ENCODE measurements around the gene PSORS1C2.
A peak's percentile ranks its signal among the peaks of the same experiment; 100 is the strongest.

PSORS1C2 gene

GRCh38 chr6:31114541-31114878 is 24.4 kb downstream of the PSORS1C2 start, which contains the start of gene PSORS1C1:
Gene PSORS1C1, plus strand, starts transcription at chr6:31114800. Its CDS starts 14,833 bp downstream, at chr6:31129633.
- DNase-seq (ENCODE audit: low read depth): peak; percentile 95

DNA sequence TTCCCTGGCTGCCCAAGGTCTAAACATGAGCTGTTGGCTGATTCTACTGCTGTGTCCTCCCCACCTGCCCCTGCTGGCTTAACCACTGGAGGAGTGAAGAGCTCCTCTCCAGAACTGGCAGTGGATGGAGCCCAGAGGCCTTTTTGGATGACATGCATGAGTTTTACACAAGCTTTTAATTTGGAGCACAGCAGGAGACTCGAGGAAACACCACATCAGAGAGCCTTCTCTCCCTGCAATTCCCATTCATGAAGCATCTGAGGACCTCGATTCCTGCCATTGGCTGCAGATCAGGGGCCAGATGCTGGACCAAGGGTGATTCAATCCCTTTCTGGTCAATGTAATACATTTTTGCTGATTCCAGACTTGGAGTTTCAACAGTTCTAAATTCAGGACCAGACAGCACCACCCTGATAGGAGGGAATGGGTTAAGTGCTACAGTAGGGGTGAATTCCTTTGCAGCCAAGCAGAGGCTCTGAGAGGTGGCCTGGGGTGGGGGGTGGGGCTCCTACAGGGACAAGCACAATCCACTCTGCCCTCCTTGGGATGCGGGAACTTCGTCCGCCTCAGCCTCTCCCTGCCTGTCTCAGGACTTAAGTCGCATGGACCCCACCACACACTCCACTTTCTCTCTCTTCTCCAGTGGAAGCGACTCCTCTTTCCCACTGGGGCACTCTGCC is 24.9 kb downstream of the PSORS1C2 start:
- peak; percentile 93 for DNase-seq (ENCODE audit: low read depth)

GRCh38 chr6:31112478-31112877 is 26.4 kb downstream of the PSORS1C2 start, which contains the start of gene C6orf15:
Gene C6orf15, minus strand, starts transcription at chr6:31112575. Its CDS starts 20 bp downstream, at chr6:31112555.
- DNase-seq (ENCODE audit: low read depth): no peak

- no peak for DNase-seq (ENCODE audit: low read depth)
These were observed 27.2 kb downstream of the PSORS1C2 start for GRCh38 chr6:31111712-31112111.

GRCh38 chr6:31110825-31111582 is 27.9 kb downstream of the PSORS1C2 start:
- no peak for DNase-seq (ENCODE audit: low read depth)

DNA sequence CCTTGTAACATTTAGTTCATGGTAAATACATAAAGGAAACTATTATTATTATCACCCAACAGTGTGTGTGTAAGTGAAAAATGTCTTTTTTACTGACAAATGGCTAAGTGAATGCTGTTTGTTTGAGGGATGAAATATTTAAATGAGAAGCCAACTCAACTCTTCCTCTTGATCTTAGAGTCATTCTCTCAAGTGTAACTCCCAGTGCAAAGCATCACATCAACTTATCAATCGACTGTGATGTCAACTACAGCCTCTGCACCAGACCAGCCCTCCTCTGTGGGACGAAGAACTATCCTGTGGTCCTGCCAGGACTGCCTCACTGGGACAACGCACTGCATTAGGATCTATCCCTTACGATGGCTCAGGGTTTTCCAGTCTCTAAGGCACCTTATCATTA is 31.8 kb downstream of the PSORS1C2 start:
- DNase-seq (ENCODE audit: low read depth): no peak

DNA sequence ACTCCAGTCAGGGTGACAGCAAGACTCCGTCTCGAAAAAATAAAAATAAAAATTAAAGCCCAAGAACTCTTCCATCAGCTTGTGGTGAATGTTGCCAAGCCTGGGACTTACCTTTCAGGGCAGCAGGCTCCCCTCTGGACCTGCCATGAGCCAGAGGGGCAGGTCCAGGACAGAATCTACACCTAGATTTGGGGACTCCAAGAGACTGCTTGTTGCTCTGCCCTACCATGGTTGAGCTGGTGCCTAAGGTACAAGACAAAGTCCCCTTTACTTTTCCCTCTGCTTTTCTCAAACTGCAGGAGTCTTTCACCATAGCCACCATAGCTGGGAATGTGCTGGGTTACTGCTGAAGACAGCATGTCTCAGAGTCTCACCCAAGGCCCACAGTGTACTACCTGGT is 35.7 kb downstream of the PSORS1C2 start:
- no peak for DNase-seq (ENCODE audit: low read depth)

GRCh38 chr6:31098449-31098938 is 40.4 kb downstream of the PSORS1C2 start:
- no peak for DNase-seq (ENCODE audit: low read depth)

DNA sequence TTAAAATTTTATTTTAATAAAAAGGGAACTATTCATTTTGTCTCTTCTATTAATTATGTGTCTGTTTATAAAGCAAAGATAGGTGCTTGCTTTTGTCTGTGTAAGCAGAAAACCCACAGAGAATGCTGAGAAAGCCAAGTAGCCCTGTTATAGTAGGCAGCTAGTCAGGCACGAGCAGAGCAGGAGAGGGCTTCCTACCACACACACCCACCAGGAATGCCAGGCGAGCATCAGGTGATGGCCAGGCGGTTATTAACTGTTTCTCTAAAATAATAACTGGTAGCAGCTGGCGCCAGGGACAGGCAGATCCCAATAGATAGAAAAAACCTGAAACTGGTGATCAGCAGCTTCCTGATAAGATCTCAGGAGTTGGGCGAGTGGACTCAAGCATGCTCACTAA is 42.2 kb downstream of the PSORS1C2 start:
- DNase-seq (ENCODE audit: low read depth): no peak

DNA sequence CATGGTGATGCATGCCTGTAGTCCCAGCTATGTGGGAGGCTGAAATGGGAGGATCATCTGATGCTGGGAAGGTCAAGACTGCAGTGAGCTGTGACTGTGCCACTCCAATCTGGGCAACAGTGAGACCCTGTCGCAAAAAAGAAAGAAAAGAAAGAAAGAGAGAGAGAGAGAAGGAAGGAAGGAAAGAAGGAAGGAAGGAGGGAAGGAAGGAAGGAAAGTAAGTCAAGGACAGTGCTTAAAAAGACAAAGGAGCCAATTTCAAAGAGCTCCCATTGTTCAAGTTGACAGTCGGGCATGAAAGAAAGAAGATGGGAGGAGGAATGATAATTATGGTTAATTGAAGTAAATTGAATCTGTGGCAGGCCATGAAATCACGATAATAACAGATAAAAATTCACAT is 42.7 kb downstream of the PSORS1C2 start:
- DNase-seq (ENCODE audit: low read depth): no peak

DNA sequence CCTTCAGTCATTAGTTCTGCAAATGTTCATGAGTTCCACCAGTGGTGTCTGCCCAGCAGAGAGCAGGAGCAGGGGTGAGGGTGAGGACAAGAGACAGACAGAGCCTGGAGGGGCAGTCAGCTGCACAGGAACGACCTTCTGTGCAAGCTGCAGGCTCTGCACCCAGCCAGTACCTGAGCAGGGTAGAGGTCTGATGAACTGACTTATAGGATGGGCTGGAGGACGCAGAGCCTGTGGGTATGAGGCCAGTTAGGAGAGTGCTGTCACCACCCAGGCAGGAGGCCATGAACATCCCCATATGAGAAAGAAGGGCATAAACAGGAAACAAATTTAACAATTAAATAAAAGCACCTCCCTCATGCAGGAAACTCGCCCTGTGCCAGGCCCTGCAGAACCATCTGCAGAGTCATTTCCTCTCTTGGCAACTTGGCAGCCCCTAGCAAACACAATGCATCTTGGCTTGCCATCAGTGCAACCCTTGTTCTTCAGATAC is 44.4 kb downstream of the PSORS1C2 start:
- no peak for DNase-seq (ENCODE audit: low read depth)

DNA sequence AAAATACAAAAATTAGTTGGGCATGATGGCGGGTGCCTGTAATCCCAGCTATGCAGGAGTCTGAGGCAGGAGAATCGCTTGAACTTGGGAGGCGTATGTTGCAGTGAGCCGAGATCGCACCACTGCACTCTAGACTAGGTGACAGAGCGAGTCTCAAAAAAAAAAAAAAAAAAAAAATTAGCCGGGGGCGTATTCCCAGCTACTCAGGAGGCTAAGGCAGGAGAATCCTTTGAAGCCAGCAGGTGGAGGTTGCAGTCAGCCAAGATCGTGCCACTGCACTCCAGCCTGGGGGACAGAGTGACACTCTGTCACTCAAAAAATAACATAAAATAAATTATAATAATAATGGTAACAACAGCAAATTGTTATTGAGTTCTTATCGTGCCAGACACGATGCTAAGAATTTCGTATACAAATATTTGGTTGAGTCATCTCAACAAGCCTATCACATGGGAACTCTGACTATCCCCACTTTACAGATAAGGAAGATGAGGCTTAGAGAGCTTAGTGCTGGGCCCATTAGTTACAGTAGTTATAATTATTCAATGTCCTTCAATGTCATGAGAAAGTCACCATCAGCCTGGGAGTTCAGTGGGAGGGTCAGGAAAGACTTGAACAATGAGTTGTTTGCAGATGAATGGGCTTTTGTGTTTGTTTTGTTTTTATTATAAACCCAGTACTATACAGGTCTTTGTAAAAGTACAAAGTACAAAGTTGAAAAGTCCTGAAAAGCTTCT is 45.9 kb downstream of the PSORS1C2 start:
- DNase-seq (ENCODE audit: low read depth): no peak

DNA sequence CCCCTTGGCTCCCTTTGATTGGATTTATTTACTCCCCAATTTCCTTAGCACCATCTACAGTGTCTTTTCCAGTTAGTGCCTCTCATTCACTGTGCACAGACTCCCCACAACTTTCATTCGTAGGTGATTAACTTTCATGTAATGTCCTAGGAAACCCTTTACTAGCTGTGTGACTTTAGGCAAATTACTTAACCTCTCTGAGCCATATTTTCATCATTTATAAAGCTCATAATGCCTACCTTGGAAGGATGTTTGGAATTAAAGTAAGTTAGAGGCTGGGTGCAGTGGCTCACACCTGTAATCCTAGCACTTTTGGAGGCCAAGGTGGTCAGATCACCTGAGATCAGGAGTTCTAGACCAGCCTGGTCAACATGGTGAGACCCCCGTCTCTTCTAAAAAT is 46.6 kb downstream of the PSORS1C2 start:
- no peak for DNase-seq (ENCODE audit: low read depth)

GRCh38 chr6:31091680-31092079 is 47.2 kb downstream of the PSORS1C2 start:
- DNase-seq (ENCODE audit: low read depth): no peak

DNA sequence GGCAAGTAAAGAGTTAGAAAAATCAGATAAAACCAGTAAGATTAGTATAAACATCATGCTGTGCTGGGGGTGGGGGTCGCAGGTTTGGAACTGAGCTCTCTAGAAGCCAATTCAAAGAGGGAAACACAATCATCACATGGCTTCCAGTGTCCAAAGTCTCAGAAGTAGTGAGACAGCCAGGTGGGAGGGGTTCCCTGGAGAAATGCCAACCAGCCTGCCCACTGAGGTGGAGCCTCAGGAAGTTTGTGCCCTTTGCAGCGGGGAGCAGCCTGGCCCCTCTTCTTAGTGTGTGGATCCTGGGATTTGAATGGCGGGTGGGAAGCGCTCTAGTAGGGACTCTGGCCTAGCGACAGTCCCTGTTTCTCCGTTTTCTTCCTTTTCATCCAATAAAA is 47.9 kb downstream of the PSORS1C2 start:
- no peak for DNase-seq (ENCODE audit: low read depth)

DNA sequence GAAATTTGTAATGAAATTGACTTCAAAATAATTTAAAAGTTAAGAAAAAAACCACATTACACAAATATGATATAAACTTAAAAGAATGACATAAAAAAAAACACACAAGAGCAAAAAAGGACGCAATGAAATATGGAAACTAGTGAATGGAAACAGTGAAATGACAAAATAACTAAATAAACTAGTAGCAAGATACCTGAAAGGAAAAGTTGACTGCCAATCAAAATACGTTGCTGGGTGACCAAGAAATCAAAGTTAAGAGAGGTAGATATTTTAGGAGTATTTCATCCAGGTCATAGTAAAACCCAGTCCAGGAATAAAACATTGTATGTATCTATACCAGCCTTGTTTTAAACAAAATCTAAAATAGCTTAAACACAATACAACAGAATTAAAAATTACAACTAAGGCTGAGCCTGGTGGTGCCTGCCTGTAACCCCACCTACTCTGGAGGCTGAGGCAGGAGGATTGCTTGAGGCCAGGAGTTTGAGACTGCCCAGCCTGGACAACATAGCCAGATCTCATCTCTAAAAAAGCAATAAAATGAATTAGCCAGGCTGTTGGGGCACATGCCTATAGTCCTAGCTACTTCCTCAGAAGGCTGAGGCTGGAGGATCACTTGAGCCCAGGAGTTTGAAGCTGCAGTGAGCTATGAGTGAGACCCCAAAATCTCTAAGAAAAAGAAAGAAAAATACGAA is 48.4 kb downstream of the PSORS1C2 start:
- no peak for DNase-seq (ENCODE audit: low read depth)

All from GM04504 (cell line).